Breast epithelium (tissue), 3 donors: ENCODE measurements around the gene CLN6.

ENCODE experiments used
- CTCF ChIP-seq, 3 donors: fragments of 450-650 bp; IDR thresholded peaks; one replicate each; pipeline ENCODE4 v1.5.1; 2016 to 2017; ENCODE audit warnings: antibody characterized with exemption in 3 of 3, mild to moderate bottlenecking in 3 of 3, moderate library complexity in 3 of 3
- POLR2A ChIP-seq: fragments of 450-650 bp; IDR thresholded peaks from one replicate; pipeline ENCODE4 v1.6.1; 2016; ENCODE audit warnings: antibody characterized with exemption, mild to moderate bottlenecking, moderate library complexity

- TF ChIP-seq CTCF (IDR thresholded peaks at IDR 0.05) (no peak), POLR2A (no peak)
Measured at GRCh38 chr15:68208636-68209240, 20.8 kb downstream of the CLN6 start.
